Measurements from ENCODE around the gene OPA1.

The OPA1 gene

GRCh38 chr3:193592841-193593667 lies at the start of gene OPA1:
OPA1 (plus strand) TSS chr3:193593208; CDS start chr3:193593378, 170 bp downstream.
- peak; percentile 99 for DNase-seq (ENCODE audit: low spot score)

- no peak for DNase-seq (ENCODE audit: low spot score)
These were observed 48.7 kb upstream of the OPA1 start for GRCh38 chr3:193544289-193544688.

GRCh38 chr3:193545304-193545703 lies 47.7 kb upstream of the OPA1 start:
- no peak for DNase-seq (ENCODE audit: low spot score)

GRCh38 chr3:193546129-193546528 lies 46.9 kb upstream of the OPA1 start:
- DNase-seq (ENCODE audit: low spot score) = no peak

GRCh38 chr3:193548406-193548805 lies 44.6 kb upstream of the OPA1 start:
- no peak for DNase-seq (ENCODE audit: low spot score)

GRCh38 chr3:193552923-193553322 lies 40.1 kb upstream of the OPA1 start:
- DNase-seq (ENCODE audit: low spot score) = no peak

- DNase-seq (ENCODE audit: low spot score) = no peak
These were observed 39.4 kb upstream of the OPA1 start for GRCh38 chr3:193553586-193553985.

GRCh38 chr3:193554811-193555210 lies 38.2 kb upstream of the OPA1 start, which contains the start of gene ATP13A4:
ATP13A4 (minus strand) TSS chr3:193554895; CDS start chr3:193554799, 96 bp downstream.
- DNase-seq (ENCODE audit: low spot score) = no peak

- DNase-seq (ENCODE audit: low spot score) = no peak
These were observed 36.2 kb upstream of the OPA1 start for GRCh38 chr3:193556841-193557240.

GRCh38 chr3:193559100-193559499 lies 33.9 kb upstream of the OPA1 start:
- peak; percentile 30 for DNase-seq (ENCODE audit: low spot score)

- DNase-seq (ENCODE audit: low spot score) = no peak
These were observed 32.9 kb upstream of the OPA1 start for GRCh38 chr3:193560091-193560490.

- no peak for DNase-seq (ENCODE audit: low spot score)
These were observed 32.1 kb upstream of the OPA1 start for GRCh38 chr3:193560870-193561269.

- no peak for DNase-seq (ENCODE audit: low spot score)
These were observed 29.6 kb upstream of the OPA1 start for GRCh38 chr3:193563426-193563825.

- DNase-seq (ENCODE audit: low spot score) = peak; percentile 25
These were observed 29.0 kb upstream of the OPA1 start for GRCh38 chr3:193564012-193564411.

- no peak for DNase-seq (ENCODE audit: low spot score)
These were observed 23.9 kb upstream of the OPA1 start for GRCh38 chr3:193569119-193569518.

- DNase-seq (ENCODE audit: low spot score) = peak; percentile 80
These were observed 20.5 kb upstream of the OPA1 start for GRCh38 chr3:193572426-193572908.

- DNase-seq (ENCODE audit: low spot score) = no peak
These were observed 19.4 kb upstream of the OPA1 start for GRCh38 chr3:193573403-193574191.

- no peak for DNase-seq (ENCODE audit: low spot score)
These were observed 18.4 kb upstream of the OPA1 start for GRCh38 chr3:193574488-193575070.

GRCh38 chr3:193585530-193585929 lies 7.5 kb upstream of the OPA1 start:
- DNase-seq (ENCODE audit: low spot score) = no peak

- no peak for DNase-seq (ENCODE audit: low spot score)
These were observed 6.5 kb upstream of the OPA1 start for GRCh38 chr3:193586526-193586925.

GRCh38 chr3:193589129-193589528 lies 3.9 kb upstream of the OPA1 start:
- no peak for DNase-seq (ENCODE audit: low spot score)

GRCh38 chr3:193589616-193590015 lies 3.4 kb upstream of the OPA1 start:
- DNase-seq (ENCODE audit: low spot score) = no peak

All from RKO (cell line).